ENCODE results near the gene TPP2. TPM values are rescaled to one million over a fixed set of nuclear protein-coding genes. Genes with fewer than 3 reads are reported as not detected.

Gene TPP2
- total RNA-seq, 1 experiment from 2014 or later, result 36.7 TPM

GRCh38 chr13:102721800-102722231 lies 125.0 kb downstream of the TPP2 start:
- POLR2A ChIA-PET, result no interaction called here
- TF ChIP-seq REST (IDR thresholded peaks at IDR 0.05; ENCODE audit: low read depth), result no peak
- TF ChIP-seq CBX3 (IDR thresholded peaks at IDR 0.05; ENCODE audit: low read depth), result no peak
- no peak for TF ChIP-seq SP1 (IDR thresholded peaks at IDR 0.05; ENCODE audit: low read depth)
- no peak for TF ChIP-seq POLR2AphosphoS5 (IDR thresholded peaks at IDR 0.05; ENCODE audit: low read depth, low read length)
- TF ChIP-seq MAX (IDR thresholded peaks at IDR 0.05), result no peak
- TF ChIP-seq JUND (IDR thresholded peaks at IDR 0.05), result no peak
- TF ChIP-seq ZNF274 (IDR thresholded peaks at IDR 0.05; ENCODE audit: low read depth, low read length), result no peak
- TF ChIP-seq CEBPB (IDR thresholded peaks at IDR 0.05; ENCODE audit: low read depth), result no peak
- no peak for TF ChIP-seq EZH2phosphoT487 (IDR thresholded peaks at IDR 0.05; ENCODE audit: borderline replicate concordance)
- TF ChIP-seq FOSL1 (IDR thresholded peaks at IDR 0.05; ENCODE audit: low read depth), result no peak
- TF ChIP-seq SIN3A (IDR thresholded peaks at IDR 0.05; ENCODE audit: low read depth), result no peak
- TF ChIP-seq EZH2 (IDR thresholded peaks at IDR 0.05), result no peak
- no peak for TF ChIP-seq TCF7L2 (IDR thresholded peaks at IDR 0.05; ENCODE audit: borderline replicate concordance, extremely low read depth, insufficient read depth, insufficient read length)
- no peak for TF ChIP-seq SRF (IDR thresholded peaks at IDR 0.05; ENCODE audit: low read depth)
- TF ChIP-seq ATF3 (IDR thresholded peaks at IDR 0.05), result no peak
- no peak for TF ChIP-seq YY1 (IDR thresholded peaks at IDR 0.05; ENCODE audit: extremely low read depth, insufficient replicate concordance, low read depth, low read length)
- TF ChIP-seq ZBTB33 (IDR thresholded peaks at IDR 0.05; ENCODE audit: extremely low read depth, insufficient replicate concordance, low read length), result no peak
- no peak for TF ChIP-seq RAD21 (IDR thresholded peaks at IDR 0.05; ENCODE audit: low read depth)
- no peak for TF ChIP-seq CTCF (IDR thresholded peaks at IDR 0.05 in 2 of 3, conservative IDR thresholded peaks at IDR 0.05 in 1 of 3; ENCODE audit: borderline replicate concordance in 1 of 3, insufficient read depth in 1 of 3, low read depth in 2 of 3, low read length in 2 of 3)

More at GRCh38 chr13:102721800-102722231, 125.0 kb downstream of the TPP2 start:
- Histone ChIP-seq H3K27ac (ENCODE audit: low read depth, low read length) (no peak overlapping the region), H3K9me2 (ENCODE audit: insufficient read depth) (no peaks in the 10 kb centered on the region), H3K4me1 (ENCODE audit: control insufficient read depth in 1 of 2, insufficient read depth in 2 of 2, low read length in 2 of 2) (no peaks in the 10 kb centered on the region), H3K27me3 (ENCODE audit: insufficient read depth, low read length) (peaks cover 20% of the 10 kb centered on the region; the same call in 1 of the 2 replicates), H3K9ac (ENCODE audit: low read length) (no peak overlapping the region), H3K9me3 (ENCODE audit: control insufficient read depth in 1 of 2, insufficient read depth in 1 of 2, low read depth in 1 of 2, low read length in 2 of 2) (no peaks in the 10 kb centered on the region), H4K20me1 (ENCODE audit: insufficient read depth) (no peaks in the 10 kb centered on the region), H2AFZ (ENCODE audit: low read depth, low read length, poor library complexity, severe bottlenecking) (no peak overlapping the region), H3K36me3 (ENCODE audit: control insufficient read depth in 1 of 2, insufficient read depth in 2 of 2, low read length in 2 of 2) (no peaks in the 10 kb centered on the region), H3K4me2 (ENCODE audit: low read length) (no peak overlapping the region), H3K79me2 (ENCODE audit: insufficient read depth, low read length) (no peaks in the 10 kb centered on the region), H3K4me3 (replicated peaks in 1 of 2; ENCODE audit: low read depth in 1 of 2, low read length in 2 of 2) (no peak overlapping the region)
- RAD21 ChIA-PET (ENCODE audit: low non-redundant PET in 1 of 2, low total read pairs in 2 of 2, uncharacterized antibody in 2 of 2, unreplicated experiment in 2 of 2), result no interaction called here
- BruUV-seq (replicated peaks), result no TSS peak
- intact Hi-C loops (cut with micrococcal nuclease), result loop anchor here (10.0 kb wide), 1 partner anchor 1577 kb away; no protein-coding TSS in a partner anchor
- ATAC-seq (no peak), DNase-seq (ENCODE audit: low read depth, low spot score) (no peak)
- CTCF ChIA-PET, result no interaction called here
